Sigmoid colon (tissue), 7 donors: ENCODE results near the gene FSTL3. TPM values are rescaled to one million over a fixed set of nuclear protein-coding genes. Genes with fewer than 3 reads are reported as not detected.

ENCODE experiments used
- DNase-seq: peaks from one replicate; pipeline ENCODE4 v3.0.0-alpha.2; 2019
- H3K27ac ChIP-seq, 4 donors: fragments of 200-600 bp; sonication (generic); one replicate each; pipeline ENCODE4 v1.5.1; 2016 to 2019; ENCODE audit warnings: mild to moderate bottlenecking in 1 of 4
- H3K27me3 ChIP-seq, 3 donors: fragments of 200-600 bp; sonication (generic); one replicate each; pipeline ENCODE4 v1.5.1; 2019; ENCODE audit warnings: mild to moderate bottlenecking in 1 of 3
- H3K36me3 ChIP-seq, 4 donors: fragments of 200-600 bp; sonication (generic); one replicate each; pipeline ENCODE4 v1.5.1; 2016 to 2019
- H3K4me1 ChIP-seq, 4 donors: fragments of 200-600 bp; sonication (generic); one replicate each; pipeline ENCODE4 v1.5.1; 2017 to 2019
- H3K4me3 ChIP-seq, 4 donors: fragments of 200-600 bp; sonication (generic); one replicate each; pipeline ENCODE4 v1.5.1; 2017 to 2019; ENCODE audit warnings: mild to moderate bottlenecking in 2 of 4, moderate library complexity in 1 of 4
- H3K9me3 ChIP-seq, 4 donors: fragments of 200-600 bp in 3 of 4; sonication (generic) in 3 of 4; one replicate each; pipeline versions ENCODE4 v1.5.1 to v1.6.1; 2013 to 2019
- CTCF ChIP-seq, 4 experiments: fragments of 450-650 bp in 3 of 4; fragments of 200-600 bp in 1 of 4; IDR thresholded peaks; one replicate each; pipeline ENCODE4 v1.5.1; 2016 to 2019; ENCODE audit warnings: antibody characterized with exemption in 4 of 4, mild to moderate bottlenecking in 3 of 4, moderate library complexity in 2 of 4
- EP300 ChIP-seq, 4 donors: sonication (generic); formaldehyde crosslinking; IDR thresholded peaks; one replicate each; pipeline ENCODE4 v1.6.1; 2017; ENCODE audit warnings: antibody characterized with exemption in 4 of 4
- POLR2A ChIP-seq, 2 donors: fragments of 450-650 bp; IDR thresholded peaks; one replicate each; pipeline ENCODE4 v1.6.1; 2016; ENCODE audit warnings: antibody characterized with exemption in 2 of 2, mild to moderate bottlenecking in 2 of 2, moderate library complexity in 2 of 2
- POLR2AphosphoS5 ChIP-seq, 4 donors: sonication (generic); formaldehyde crosslinking; IDR thresholded peaks; one replicate each; pipeline ENCODE4 v1.6.1; 2017; ENCODE audit warnings: antibody characterized with exemption in 4 of 4
- WGBS, 2 donors: extraction: QIAGEN DNeasy Blood & Tissue Kit; methylation state at CpG; one replicate each; pipeline ENCODE4 v1.1.7; 2013; 5-methylcytosine and 5-hydroxymethylcytosine counted together
- intact Hi-C: fragments of 100-400 bp; cut with DNase I; formaldehyde crosslinking; loops from one replicate; pipeline ENCODE4 v1.15.1; 2023
- polyA plus RNA-seq, 3 donors: library from polyadenylated mRNA; stranded (reverse); fragments of 200-250 nt; gene quantifications; one replicate each; pipeline ENCODE4 v1.2.3, GENCODE V29; 2013
- total RNA-seq, 4 donors: library from RNA; depleted of rRNA; stranded (reverse); fragments of >200 nt; gene quantifications; one replicate each; pipeline ENCODE4 v1.1.0, GENCODE V29; 2016
- donor health status: healthy with polysubstance abuse.
- donor health status: Bipolar disorder and iron deficiency.
- donor health status: healthy.

Gene FSTL3
- total and polyA plus RNA-seq, 7 donors = 1.6 to 118 (median 35.7) TPM

- H3K4me3 ChIP-seq = no peak overlapping the region
- H3K9me3 ChIP-seq = no peaks in the 10 kb centered on the region
- H3K27ac ChIP-seq = no peak overlapping the region
- H3K27me3 ChIP-seq = no peaks in the 10 kb centered on the region
- no peak for DNase-seq
- intact Hi-C loops = no loop called here
- 89 to 91% methylated on average over 24 of the region's 24 CpGs for WGBS, 2 donors
- TF ChIP-seq EP300 (IDR thresholded peaks at IDR 0.05) = no peak
- no peak for TF ChIP-seq POLR2AphosphoS5 (IDR thresholded peaks at IDR 0.05)
- TF ChIP-seq CTCF (IDR thresholded peaks at IDR 0.05) = no peak
- TF ChIP-seq POLR2A (IDR thresholded peaks at IDR 0.05) = no peak
- peaks cover 0 to 5% (median 2%) of the 10 kb centered on the region in 4 donors for H3K4me1 ChIP-seq
- H3K36me3 ChIP-seq = peaks cover 18 to 69% (median 41%) of the 10 kb centered on the region in 4 donors
Observed at GRCh38 chr19:651991-652390, 24.2 kb upstream of the FSTL3 start.

- Histone ChIP-seq H3K27me3 (no peaks in the 10 kb centered on the region), H3K4me1 (peaks cover 0 to 12% (median 9%) of the 10 kb centered on the region in 4 donors), H3K27ac (no peak overlapping the region), H3K36me3 (peaks cover 15 to 62% (median 34%) of the 10 kb centered on the region in 4 donors), H3K4me3 (no peak overlapping the region), H3K9me3 (no peaks in the 10 kb centered on the region)
- intact Hi-C loops = no loop called here
- WGBS, 2 donors = 93 to 94% methylated on average over 54 of the region's 54 CpGs
- no peak for DNase-seq
- TF ChIP-seq CTCF (IDR thresholded peaks at IDR 0.05) (no peak), EP300 (IDR thresholded peaks at IDR 0.05) (no peak), POLR2A (IDR thresholded peaks at IDR 0.05) (no peak)
Observed at GRCh38 chr19:652467-653389, 23.5 kb upstream of the FSTL3 start.

- TF ChIP-seq POLR2AphosphoS5 (IDR thresholded peaks at IDR 0.05) (no peak), CTCF (IDR thresholded peaks at IDR 0.05) (no peak), EP300 (IDR thresholded peaks at IDR 0.05) (no peak), POLR2A (IDR thresholded peaks at IDR 0.05) (no peak)
- Histone ChIP-seq H3K4me1 (peaks cover 0 to 19% (median 16%) of the 10 kb centered on the region in 4 donors), H3K27ac (no peak overlapping the region), H3K9me3 (no peaks in the 10 kb centered on the region), H3K27me3 (no peaks in the 10 kb centered on the region), H3K4me3 (no peak overlapping the region), H3K36me3 (peaks cover 8 to 55% (median 28%) of the 10 kb centered on the region in 4 donors)
- WGBS, 2 donors = 88 to 91% methylated on average over 17 of the region's 17 CpGs
- DNase-seq = no peak
- intact Hi-C loops = no loop called here
Observed at GRCh38 chr19:653425-653824, 22.8 kb upstream of the FSTL3 start.

GRCh38 chr19:655691-656090 lies 20.5 kb upstream of the FSTL3 start:
- Histone ChIP-seq H3K4me3 (no peak overlapping the region), H3K9me3 (no peaks in the 10 kb centered on the region), H3K27ac (peak overlapping the region in 1 of 4 donors; percentile 29), H3K27me3 (no peaks in the 10 kb centered on the region), H3K36me3 (peaks cover 6 to 35% (median 17%) of the 10 kb centered on the region in 4 donors), H3K4me1 (peaks cover 0 to 42% (median 38%) of the 10 kb centered on the region in 4 donors)
- WGBS, 2 donors = 86% methylated on average over 17 of the region's 17 CpGs
- intact Hi-C loops = no loop called here
- no peak for DNase-seq
- TF ChIP-seq POLR2A (IDR thresholded peaks at IDR 0.05) = no peak
- no peak for TF ChIP-seq POLR2AphosphoS5 (IDR thresholded peaks at IDR 0.05)
- TF ChIP-seq CTCF (IDR thresholded peaks at IDR 0.05) = no peak
- TF ChIP-seq EP300 (IDR thresholded peaks at IDR 0.05) = no peak
